Mesenteric fat pad (tissue), 1 donor: ENCODE results near the gene SH3RF3. TPM values are rescaled to one million over a fixed set of nuclear protein-coding genes. Genes with fewer than 3 reads are reported as not detected.

Experiments
- DNase-seq: peaks from one replicate; pipeline ENCODE4 v3.0.0-alpha.2; 2020; ENCODE audit warnings: low spot score
- total RNA-seq: library from RNA; stranded (reverse); fragmentation: NEBNext Ultra II Directional; extraction: Animal tissue kit (Norgen Biotek cat#: 25700); gene quantifications from one replicate; pipeline ENCODE4 v1.2.1, GENCODE V29; 2021
- donor health status: DM: yes; HTN: yes; CAD: no.

SH3RF3 gene
- total RNA-seq, 1 donor from 2014 or later, result 20.4 TPM

GRCh38 chr2:109405873-109406272 is 276.9 kb downstream of the SH3RF3 start:
- DNase-seq, result no peak

- no peak for DNase-seq
These were observed 277.3 kb downstream of the SH3RF3 start for GRCh38 chr2:109406301-109406700.

GRCh38 chr2:109407276-109408042 is 278.5 kb downstream of the SH3RF3 start:
- DNase-seq, result no peak

- DNase-seq, result no peak
These were observed 279.0 kb downstream of the SH3RF3 start for GRCh38 chr2:109408043-109408335.

GRCh38 chr2:109409321-109410038 is 280.5 kb downstream of the SH3RF3 start:
- DNase-seq, result no peak

- no peak for DNase-seq
These were observed 281.2 kb downstream of the SH3RF3 start for GRCh38 chr2:109410039-109410815.

GRCh38 chr2:109411640-109412325 is 282.8 kb downstream of the SH3RF3 start:
- DNase-seq, result no peak

- DNase-seq, result no peak
These were observed 286.6 kb downstream of the SH3RF3 start for GRCh38 chr2:109415581-109416013.

GRCh38 chr2:109417701-109418335 is 288.8 kb downstream of the SH3RF3 start:
- no peak for DNase-seq

GRCh38 chr2:109418716-109419115 is 289.7 kb downstream of the SH3RF3 start:
- no peak for DNase-seq

- DNase-seq, result no peak
These were observed 290.3 kb downstream of the SH3RF3 start for GRCh38 chr2:109419171-109419756.

GRCh38 chr2:109419960-109420370 is 291.0 kb downstream of the SH3RF3 start:
- DNase-seq, result no peak

GRCh38 chr2:109421101-109421500 is 292.1 kb downstream of the SH3RF3 start:
- DNase-seq, result no peak

- DNase-seq, result no peak
These were observed 292.6 kb downstream of the SH3RF3 start for GRCh38 chr2:109421642-109422041.

GRCh38 chr2:109422071-109422757 is 293.2 kb downstream of the SH3RF3 start:
- DNase-seq, result no peak

GRCh38 chr2:109422758-109423500 is 293.9 kb downstream of the SH3RF3 start:
- no peak for DNase-seq

- DNase-seq, result no peak
These were observed 294.8 kb downstream of the SH3RF3 start for GRCh38 chr2:109423556-109424359.

- no peak for DNase-seq
These were observed 296.4 kb downstream of the SH3RF3 start for GRCh38 chr2:109425411-109425810.
